ENCODE results near the gene TMPRSS3. TPM values are rescaled to one million over a fixed set of nuclear protein-coding genes. Genes with fewer than 3 reads are reported as not detected.

TMPRSS3 gene
- total RNA-seq, 1 experiment from 2014 or later: 10.3 TPM

DNA sequence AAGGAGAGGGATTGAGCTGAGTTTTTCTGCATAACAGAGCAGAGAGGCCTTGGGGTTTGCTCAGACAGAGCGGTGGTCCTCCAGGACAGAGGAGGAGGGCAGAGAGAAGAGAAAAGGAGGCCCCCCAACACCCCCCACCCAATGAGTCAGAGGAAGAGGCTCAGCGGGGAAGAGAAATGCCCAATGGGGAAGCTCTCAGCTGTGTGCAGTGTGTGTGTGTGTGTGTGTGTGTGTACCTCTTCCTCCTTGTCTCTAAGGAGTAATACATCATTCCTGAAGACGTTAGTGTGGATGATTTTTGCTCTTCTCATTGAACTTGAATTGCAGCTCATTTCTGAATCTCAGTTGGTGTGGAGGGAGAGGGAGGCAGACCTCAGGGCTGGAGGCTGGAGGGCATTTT, 8.7 kb downstream of the TMPRSS3 start:
- TF ChIP-seq, protein P1, sequence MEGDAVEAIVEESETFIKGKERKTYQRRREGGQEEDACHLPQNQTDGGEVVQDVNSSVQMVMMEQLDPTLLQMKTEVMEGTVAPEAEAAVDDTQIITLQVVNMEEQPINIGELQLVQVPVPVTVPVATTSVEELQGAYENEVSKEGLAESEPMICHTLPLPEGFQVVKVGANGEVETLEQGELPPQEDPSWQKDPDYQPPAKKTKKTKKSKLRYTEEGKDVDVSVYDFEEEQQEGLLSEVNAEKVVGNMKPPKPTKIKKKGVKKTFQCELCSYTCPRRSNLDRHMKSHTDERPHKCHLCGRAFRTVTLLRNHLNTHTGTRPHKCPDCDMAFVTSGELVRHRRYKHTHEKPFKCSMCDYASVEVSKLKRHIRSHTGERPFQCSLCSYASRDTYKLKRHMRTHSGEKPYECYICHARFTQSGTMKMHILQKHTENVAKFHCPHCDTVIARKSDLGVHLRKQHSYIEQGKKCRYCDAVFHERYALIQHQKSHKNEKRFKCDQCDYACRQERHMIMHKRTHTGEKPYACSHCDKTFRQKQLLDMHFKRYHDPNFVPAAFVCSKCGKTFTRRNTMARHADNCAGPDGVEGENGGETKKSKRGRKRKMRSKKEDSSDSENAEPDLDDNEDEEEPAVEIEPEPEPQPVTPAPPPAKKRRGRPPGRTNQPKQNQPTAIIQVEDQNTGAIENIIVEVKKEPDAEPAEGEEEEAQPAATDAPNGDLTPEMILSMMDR (IDR thresholded peaks at IDR 0.05; ENCODE audit: unreplicated experiment): no peak
- no peaks in the 10 kb centered on the region for H3K27me3 Mint-ChIP-seq (ENCODE audit: unreplicated experiment)
- H3K36me3 Mint-ChIP-seq (ENCODE audit: insufficient read depth, unreplicated experiment): peaks cover 9% of the 10 kb centered on the region
- peaks cover 56% of the 10 kb centered on the region for H3K4me1 Mint-ChIP-seq (ENCODE audit: low read depth, unreplicated experiment)
- CTCF ChIA-PET: interaction anchor here (0.6 kb wide), 1 partner anchor 63 kb away, joined by 6 read pairs; no protein-coding TSS in a partner anchor
- no peak overlapping the region for H3K4me3 Mint-ChIP-seq (ENCODE audit: low read depth, unreplicated experiment)
- H3K9me3 Mint-ChIP-seq (ENCODE audit: low read depth, unreplicated experiment): no peaks in the 10 kb centered on the region
- intact Hi-C loops (cut with micrococcal nuclease; ENCODE audit: unreplicated experiment): loop anchor here (10.0 kb wide), 1 partner anchor 48 kb away; no protein-coding TSS in a partner anchor
- DNase-seq: no peak
- H3K27ac Mint-ChIP-seq (ENCODE audit: unreplicated experiment): peak overlapping the region; percentile 10
- no TSS peak for BruUV-seq (replicated peaks)

DNA sequence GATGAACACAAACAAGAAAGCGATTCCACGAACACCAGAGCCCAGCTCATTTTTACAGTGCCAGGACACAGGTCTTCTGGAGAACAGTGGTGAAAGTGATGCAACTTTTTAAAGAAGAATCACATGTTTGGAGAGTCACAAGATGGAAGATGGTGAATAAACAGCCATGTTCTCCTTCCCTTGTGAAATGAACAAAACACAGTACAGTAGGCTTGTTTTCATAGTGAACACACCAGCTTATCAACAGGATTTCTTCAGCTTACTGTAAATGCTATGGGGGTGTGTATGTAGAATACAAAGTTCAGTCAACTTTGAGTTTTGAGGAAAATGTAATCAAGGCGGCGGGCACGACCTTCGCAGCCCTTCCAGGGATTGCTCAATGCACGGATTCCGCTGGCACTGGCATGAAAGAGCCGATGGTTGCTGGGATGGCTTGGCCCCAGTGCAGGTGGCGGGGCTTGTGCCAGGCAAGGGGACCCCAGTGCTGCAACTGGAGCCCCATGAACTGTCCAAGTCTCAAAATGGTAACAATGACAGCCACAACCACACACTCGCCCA, 9.7 kb downstream of the TMPRSS3 start:
- DNase-seq: no peak
- peaks cover 9% of the 10 kb centered on the region for H3K36me3 Mint-ChIP-seq (ENCODE audit: insufficient read depth, unreplicated experiment)
- no peak overlapping the region for H3K4me3 Mint-ChIP-seq (ENCODE audit: low read depth, unreplicated experiment)
- H3K4me1 Mint-ChIP-seq (ENCODE audit: low read depth, unreplicated experiment): peaks cover 56% of the 10 kb centered on the region
- intact Hi-C loops (cut with micrococcal nuclease; ENCODE audit: unreplicated experiment): loop anchor here (10.0 kb wide), 1 partner anchor 49 kb away; no protein-coding TSS in a partner anchor
- H3K27ac Mint-ChIP-seq (ENCODE audit: unreplicated experiment): no peak overlapping the region
- H3K27me3 Mint-ChIP-seq (ENCODE audit: unreplicated experiment): no peaks in the 10 kb centered on the region
- TF ChIP-seq, protein P1 (IDR thresholded peaks at IDR 0.05; ENCODE audit: unreplicated experiment): no peak
- H3K9me3 Mint-ChIP-seq (ENCODE audit: low read depth, unreplicated experiment): no peaks in the 10 kb centered on the region
- no TSS peak for BruUV-seq (replicated peaks)
- CTCF ChIA-PET: no interaction called here

GRCh38 chr21:42385619-42386018, 10.2 kb downstream of the TMPRSS3 start:
- no peak for DNase-seq
- no TSS peak for BruUV-seq (replicated peaks)
- intact Hi-C loops (cut with micrococcal nuclease; ENCODE audit: unreplicated experiment): loop anchor here (10.0 kb wide), 1 partner anchor 49 kb away; no protein-coding TSS in a partner anchor
- H3K27ac Mint-ChIP-seq (ENCODE audit: unreplicated experiment): no peak overlapping the region
- peaks cover 9% of the 10 kb centered on the region for H3K36me3 Mint-ChIP-seq (ENCODE audit: insufficient read depth, unreplicated experiment)
- peaks cover 51% of the 10 kb centered on the region for H3K4me1 Mint-ChIP-seq (ENCODE audit: low read depth, unreplicated experiment)
- CTCF ChIA-PET: no interaction called here
- TF ChIP-seq, protein P1 (IDR thresholded peaks at IDR 0.05; ENCODE audit: unreplicated experiment): no peak
- H3K27me3 Mint-ChIP-seq (ENCODE audit: unreplicated experiment): no peaks in the 10 kb centered on the region
- H3K9me3 Mint-ChIP-seq (ENCODE audit: low read depth, unreplicated experiment): no peaks in the 10 kb centered on the region
- H3K4me3 Mint-ChIP-seq (ENCODE audit: low read depth, unreplicated experiment): no peak overlapping the region

- TF ChIP-seq, protein P1 (IDR thresholded peaks at IDR 0.05; ENCODE audit: unreplicated experiment): no peak
- peaks cover 47% of the 10 kb centered on the region for H3K4me1 Mint-ChIP-seq (ENCODE audit: low read depth, unreplicated experiment)
- peaks cover 9% of the 10 kb centered on the region for H3K36me3 Mint-ChIP-seq (ENCODE audit: insufficient read depth, unreplicated experiment)
- CTCF ChIA-PET: no interaction called here
- no TSS peak for BruUV-seq (replicated peaks)
- no peak overlapping the region for H3K4me3 Mint-ChIP-seq (ENCODE audit: low read depth, unreplicated experiment)
- no peaks in the 10 kb centered on the region for H3K9me3 Mint-ChIP-seq (ENCODE audit: low read depth, unreplicated experiment)
- peak; percentile 6 for DNase-seq
- H3K27me3 Mint-ChIP-seq (ENCODE audit: unreplicated experiment): no peaks in the 10 kb centered on the region
- intact Hi-C loops (cut with micrococcal nuclease; ENCODE audit: unreplicated experiment): loop anchor here (10.0 kb wide), 1 partner anchor 50 kb away; no protein-coding TSS in a partner anchor
- peak overlapping the region; percentile 45 for H3K27ac Mint-ChIP-seq (ENCODE audit: unreplicated experiment)
Measured at GRCh38 chr21:42384989-42385388, 10.9 kb downstream of the TMPRSS3 start.

Data from Calu3 (cell line).